DOHH2 (cell line): ENCODE measurements around the gene DNAJC15.

ENCODE experiments used
- H3F3A ChIP-seq: fragments of 200-600 bp; sonication (generic), shearing (Covaris generic); 2 replicates; pipeline ENCODE4 v1.6.0; 2016; ENCODE audit warnings: antibody characterized with exemption, mild to moderate bottlenecking; ENCODE audit not compliant: control insufficient read depth, insufficient read depth
- H3K27ac ChIP-seq: fragments of 200-600 bp; sonication (generic); 2 replicates; pipeline ENCODE4 v1.5.1; 2014; ENCODE audit warnings: low read depth, mild to moderate bottlenecking, low read length, moderate library complexity
- H3K27me3 ChIP-seq: fragments of 200-600 bp; sonication (generic); 2 replicates; pipeline ENCODE4 v1.6.1; 2014; ENCODE audit warnings: mild to moderate bottlenecking, low read length, mixed read lengths; ENCODE audit not compliant: control insufficient read depth
- H3K36me3 ChIP-seq: fragments of 200-600 bp; sonication (generic); 2 replicates; pipeline ENCODE4 v1.6.1; 2014; ENCODE audit warnings: mild to moderate bottlenecking, low read length, moderate library complexity, mixed read lengths; ENCODE audit not compliant: control insufficient read depth
- H3K4me1 ChIP-seq: fragments of 200-600 bp; sonication (generic); 2 replicates; pipeline ENCODE4 v1.6.1; 2014; ENCODE audit warnings: mild to moderate bottlenecking, low read length, mixed read lengths; ENCODE audit not compliant: control insufficient read depth
- H3K4me2 ChIP-seq: fragments of 200-600 bp; sonication (generic); 2 replicates; pipeline ENCODE4 v1.6.0; 2014; ENCODE audit warnings: mild to moderate bottlenecking, low read length, moderate library complexity
- H3K4me3 ChIP-seq: fragments of 200-600 bp; sonication (generic); 2 replicates; pipeline ENCODE4 v1.5.1; 2014; ENCODE audit warnings: mild to moderate bottlenecking, low read length, mixed read lengths
- H3K79me2 ChIP-seq: fragments of 200-600 bp; sonication (generic); 2 replicates; pipeline ENCODE4 v1.6.1; 2014; ENCODE audit warnings: mild to moderate bottlenecking, low read length, mixed read lengths; ENCODE audit not compliant: control insufficient read depth
- H3K9me2 ChIP-seq: fragments of 200-600 bp; sonication (generic); replicated peaks from 2 replicates; pipeline ENCODE4 v1.6.1; 2014; ENCODE audit warnings: mild to moderate bottlenecking, low read length, mixed read lengths; ENCODE audit not compliant: control insufficient read depth
- H3K9me3 ChIP-seq: fragments of 200-600 bp; sonication (generic); 2 replicates; pipeline ENCODE4 v1.6.1; 2014; ENCODE audit warnings: antibody characterized with exemption, low read length, mixed read lengths; ENCODE audit not compliant: control insufficient read depth, insufficient read depth
- H4K20me1 ChIP-seq: fragments of 200-600 bp; sonication (generic); 2 replicates; pipeline ENCODE4 v1.6.0; 2014; ENCODE audit warnings: low read depth, mild to moderate bottlenecking, antibody characterized with exemption, low read length, moderate library complexity; ENCODE audit not compliant: control insufficient read depth, insufficient read depth
- CTCF ChIP-seq: fragments of 200-600 bp; sonication (generic); IDR thresholded peaks from one replicate; pipeline ENCODE4 v1.5.1; 2014; ENCODE audit warnings: antibody characterized with exemption, mild to moderate bottlenecking, low read depth, low read length; ENCODE audit not compliant: poor library complexity, severe bottlenecking
- EZH2phosphoT487 ChIP-seq: fragments of 200-600 bp; sonication (generic); IDR thresholded peaks from 2 replicates; pipeline ENCODE4 v1.6.1; 2017; ENCODE audit warnings: borderline replicate concordance, mild to moderate bottlenecking, antibody characterized with exemption, low read length, moderate library complexity, mixed read lengths

The DNAJC15 gene

GRCh38 chr13:42996584-42996983, 26.8 kb upstream of the DNAJC15 start:
- Histone ChIP-seq H3K9me2 (no peaks in the 10 kb centered on the region), H3K36me3 (no peaks in the 10 kb centered on the region), H4K20me1 (no peaks in the 10 kb centered on the region), H3K27me3 (no peaks in the 10 kb centered on the region), H3K9me3 (no peaks in the 10 kb centered on the region), H3K4me2 (no peak overlapping the region), H3K79me2 (no peaks in the 10 kb centered on the region), H3K27ac (no peak overlapping the region), H3K4me1 (peaks cover 14% of the 10 kb centered on the region), H3F3A (no peaks in the 10 kb centered on the region), H3K4me3 (no peak overlapping the region)
- TF ChIP-seq CTCF (no peak), EZH2phosphoT487 (no peak)

- Histone ChIP-seq H3K79me2 (no peaks in the 10 kb centered on the region), H3K4me2 (no peak overlapping the region), H3K4me3 (no peak overlapping the region), H3K27ac (no peak overlapping the region), H3K9me2 (no peaks in the 10 kb centered on the region), H3F3A (no peaks in the 10 kb centered on the region), H3K27me3 (no peaks in the 10 kb centered on the region), H4K20me1 (no peaks in the 10 kb centered on the region), H3K9me3 (no peaks in the 10 kb centered on the region), H3K4me1 (peaks cover 6% of the 10 kb centered on the region), H3K36me3 (no peaks in the 10 kb centered on the region)
- no peak for TF ChIP-seq EZH2phosphoT487
- TF ChIP-seq CTCF: no peak
Observed at GRCh38 chr13:42997381-42997780, 26.0 kb upstream of the DNAJC15 start.

- H3K4me2 ChIP-seq: no peak overlapping the region
- H3F3A ChIP-seq: no peaks in the 10 kb centered on the region
- H3K27me3 ChIP-seq: no peaks in the 10 kb centered on the region
- no peaks in the 10 kb centered on the region for H3K79me2 ChIP-seq
- TF ChIP-seq EZH2phosphoT487 (no peak), CTCF (no peak)
- no peaks in the 10 kb centered on the region for H3K4me1 ChIP-seq
- H4K20me1 ChIP-seq: no peaks in the 10 kb centered on the region
- no peaks in the 10 kb centered on the region for H3K9me2 ChIP-seq
- no peak overlapping the region for H3K27ac ChIP-seq
- no peaks in the 10 kb centered on the region for H3K36me3 ChIP-seq
- H3K9me3 ChIP-seq: no peaks in the 10 kb centered on the region
- no peak overlapping the region for H3K4me3 ChIP-seq
Observed at GRCh38 chr13:42999491-42999890, 23.9 kb upstream of the DNAJC15 start.

- H3K9me2 ChIP-seq: no peaks in the 10 kb centered on the region
- no peaks in the 10 kb centered on the region for H4K20me1 ChIP-seq
- no peak overlapping the region for H3K4me2 ChIP-seq
- no peak overlapping the region for H3K4me3 ChIP-seq
- H3K4me1 ChIP-seq: no peaks in the 10 kb centered on the region
- no peaks in the 10 kb centered on the region for H3K36me3 ChIP-seq
- H3F3A ChIP-seq: no peaks in the 10 kb centered on the region
- TF ChIP-seq CTCF (no peak), EZH2phosphoT487 (no peak)
- no peaks in the 10 kb centered on the region for H3K27me3 ChIP-seq
- no peaks in the 10 kb centered on the region for H3K79me2 ChIP-seq
- no peaks in the 10 kb centered on the region for H3K9me3 ChIP-seq
- no peak overlapping the region for H3K27ac ChIP-seq
Observed at GRCh38 chr13:43000676-43001075, 22.7 kb upstream of the DNAJC15 start.
